Measurements from ENCODE around the gene SLC44A2.

GRCh38 chr19:10687518-10688288 is 62.4 kb downstream of the SLC44A2 start:
- TF ChIP-seq POLR2A (IDR thresholded peaks at IDR 0.05; ENCODE audit: low read length): no peak
- no peak for TF ChIP-seq GATA1 (IDR thresholded peaks at IDR 0.05; ENCODE audit: low read depth, low read length)

Data from erythroblast (primary cell).